Testis (tissue), 3 donors: ENCODE results near the gene CLCF1. TPM values are rescaled to one million over a fixed set of nuclear protein-coding genes. Genes with fewer than 3 reads are reported as not detected.

Experiments
- DNase-seq: peaks from one replicate; pipeline ENCODE4 v3.0.0-alpha.2; 2019
- H3K27ac ChIP-seq, 2 donors: fragments of 200-600 bp; sonication (generic); one replicate each; pipeline ENCODE4 v1.5.1; 2019
- H3K27me3 ChIP-seq: fragments of 200-600 bp; sonication (generic); one replicate; pipeline ENCODE4 v1.5.1; 2019
- H3K36me3 ChIP-seq: fragments of 200-600 bp; sonication (generic); one replicate; pipeline ENCODE4 v1.5.1; 2017; ENCODE audit warnings: low read depth; ENCODE audit errors: missing control alignments
- H3K4me1 ChIP-seq: fragments of 200-600 bp; sonication (generic); one replicate; pipeline ENCODE4 v1.5.1; 2019
- H3K4me3 ChIP-seq, 2 donors: fragments of 200-600 bp; sonication (generic); one replicate each; pipeline ENCODE4 v1.5.1; 2017 to 2019
- H3K9me3 ChIP-seq: fragments of 200-600 bp; sonication (generic); one replicate; pipeline ENCODE4 v1.5.1; 2017
- CTCF ChIP-seq, 3 experiments: fragments of 450-650 bp in 2 of 3; fragments of 200-600 bp in 1 of 3; sonication (generic) in 1 of 3; IDR thresholded peaks; one replicate each; pipeline ENCODE4 v1.5.1; 2016 to 2019; ENCODE audit warnings: antibody characterized with exemption in 3 of 3, mild to moderate bottlenecking in 2 of 3, moderate library complexity in 1 of 3
- POLR2A ChIP-seq: fragments of 450-650 bp; IDR thresholded peaks from one replicate; pipeline ENCODE4 v1.6.1; 2017; ENCODE audit warnings: antibody characterized with exemption, mild to moderate bottlenecking, moderate library complexity
- WGBS, 2 donors: methylation state at CpG; one replicate each; pipeline ENCODE4 v1.1.5; 2018; 5-methylcytosine and 5-hydroxymethylcytosine counted together
- intact Hi-C: fragments of 100-400 bp; cut with DNase I; formaldehyde crosslinking; loops from one replicate; pipeline ENCODE4 v1.15.1; 2023; ENCODE audit warnings: low total_unique reads
- polyA plus RNA-seq: library from polyadenylated mRNA; stranded (reverse); fragments of 350-450 nt; fragmentation: Illumina TruSeq; extraction: RNeasy Lipid Tissue Mini Kit (QIAGEN cat#74804); gene quantifications from one replicate; pipeline ENCODE4 v1.2.3, GENCODE V29; 2014; ENCODE audit warnings: low read depth, low replicate concordance; ENCODE audit not compliant: insufficient read depth
- total RNA-seq, 2 donors: library from RNA; depleted of rRNA; stranded (reverse); fragments of >200 nt; gene quantifications; one replicate each; pipeline ENCODE4 v1.2.3, GENCODE V29; 2016

Gene CLCF1
- total and polyA plus RNA-seq, 3 donors from 2014 or later, result 2.7 to 6.8 (median 3.7) TPM

- intact Hi-C loops, result no loop called here
- TF ChIP-seq POLR2A (no peak), CTCF (IDR thresholded peaks at IDR 0.05) (no peak)
- H3K4me3 ChIP-seq, result no peak overlapping the region
- no peaks in the 10 kb centered on the region for H3K36me3 ChIP-seq
- peaks cover 16% of the 10 kb centered on the region for H3K4me1 ChIP-seq
- no peak for DNase-seq
- WGBS, 2 donors, result 84 to 86% methylated on average over 22 to 24 of the region's 24 CpGs
- no peaks in the 10 kb centered on the region for H3K9me3 ChIP-seq
- no peak overlapping the region for H3K27ac ChIP-seq
- H3K27me3 ChIP-seq, result no peaks in the 10 kb centered on the region
These were observed 24.7 kb upstream of the CLCF1 start for GRCh38 chr11:67397986-67398660.

- Histone ChIP-seq H3K4me3 (no peak overlapping the region), H3K4me1 (peaks cover 19% of the 10 kb centered on the region), H3K9me3 (no peaks in the 10 kb centered on the region), H3K27me3 (no peaks in the 10 kb centered on the region), H3K27ac (no peak overlapping the region), H3K36me3 (no peaks in the 10 kb centered on the region)
- 71 to 80% methylated on average over 5 to 6 of the region's 6 CpGs for WGBS, 2 donors
- TF ChIP-seq CTCF (IDR thresholded peaks at IDR 0.05), result no peak
- TF ChIP-seq POLR2A, result no peak
- no peak for DNase-seq
- intact Hi-C loops, result no loop called here
These were observed 24.1 kb upstream of the CLCF1 start for GRCh38 chr11:67397536-67397935.

GRCh38 chr11:67396587-67397389 lies 23.4 kb upstream of the CLCF1 start:
- DNase-seq, result no peak
- Histone ChIP-seq H3K4me1 (peaks cover 18% of the 10 kb centered on the region), H3K27ac (no peak overlapping the region), H3K36me3 (no peaks in the 10 kb centered on the region), H3K4me3 (no peak overlapping the region), H3K27me3 (no peaks in the 10 kb centered on the region), H3K9me3 (no peaks in the 10 kb centered on the region)
- 71 to 74% methylated on average over 12 to 13 of the region's 13 CpGs for WGBS, 2 donors
- intact Hi-C loops, result no loop called here
- TF ChIP-seq CTCF (IDR thresholded peaks at IDR 0.05) (no peak), POLR2A (no peak)

GRCh38 chr11:67396259-67396581 lies 22.8 kb upstream of the CLCF1 start:
- no peak for DNase-seq
- no peaks in the 10 kb centered on the region for H3K9me3 ChIP-seq
- WGBS, 2 donors, result 89 to 91% methylated on average over 7 of the region's 7 CpGs
- H3K36me3 ChIP-seq, result no peaks in the 10 kb centered on the region
- H3K4me1 ChIP-seq, result peaks cover 18% of the 10 kb centered on the region
- TF ChIP-seq POLR2A, result no peak
- no peak for TF ChIP-seq CTCF (IDR thresholded peaks at IDR 0.05)
- H3K27ac ChIP-seq, result no peak overlapping the region
- no peak overlapping the region for H3K4me3 ChIP-seq
- intact Hi-C loops, result no loop called here
- no peaks in the 10 kb centered on the region for H3K27me3 ChIP-seq
